ENCODE results near the gene HSP90AB1. TPM values are rescaled to one million over a fixed set of nuclear protein-coding genes. Genes with fewer than 3 reads are reported as not detected.
A peak's percentile ranks its signal among the peaks of the same experiment; 100 is the strongest.

HSP90AB1 gene
- total and polyA plus RNA-seq, 9 of the 15 experiments (the other 6 are each of a cell fraction or from before 2014, with no cell fraction given) = 1,780 to 3,358 (median 2,262) TPM

DNA sequence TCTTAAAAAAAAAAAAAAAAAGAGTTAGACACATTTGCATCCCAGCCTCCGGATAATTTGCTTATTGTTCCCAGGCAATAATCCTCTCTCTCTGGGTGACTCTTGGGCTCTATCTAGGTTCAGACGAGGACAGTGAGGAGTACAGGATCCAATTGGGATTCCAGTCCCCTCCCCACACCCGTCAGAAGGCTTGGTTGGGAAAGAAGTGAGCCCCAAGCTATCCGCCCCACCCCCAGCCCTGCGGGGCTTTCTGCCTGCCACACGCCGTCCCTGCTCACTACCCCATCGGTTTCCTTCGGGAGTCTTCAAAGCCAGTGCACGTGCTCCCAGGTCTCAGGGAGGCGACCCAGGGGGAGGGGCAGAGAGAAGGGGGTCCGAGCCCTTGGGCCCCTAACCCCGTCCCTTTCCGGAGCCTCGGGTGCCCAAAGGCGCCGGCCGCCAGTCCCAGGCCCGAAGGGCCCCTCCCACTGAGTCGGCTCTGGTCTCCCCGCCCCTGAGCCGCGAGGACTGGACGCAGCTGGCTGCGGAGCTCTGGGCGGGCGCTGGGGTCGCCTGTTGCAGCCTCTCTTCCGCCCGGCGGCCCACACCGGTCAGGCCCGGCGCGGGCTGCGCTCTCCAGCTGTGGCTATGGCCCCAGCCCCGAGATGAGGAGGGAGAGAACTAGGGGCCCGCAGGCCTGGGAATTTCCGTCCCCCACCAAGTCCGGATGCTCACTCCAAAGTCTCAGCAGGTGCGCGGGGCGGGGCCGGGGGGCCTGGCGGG lies 27.7 kb upstream of the HSP90AB1 start (continued):
- TF ChIP-seq, protein P1, sequence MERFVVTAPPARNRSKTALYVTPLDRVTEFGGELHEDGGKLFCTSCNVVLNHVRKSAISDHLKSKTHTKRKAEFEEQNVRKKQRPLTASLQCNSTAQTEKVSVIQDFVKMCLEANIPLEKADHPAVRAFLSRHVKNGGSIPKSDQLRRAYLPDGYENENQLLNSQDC (CRISPR knock-in tag; IDR thresholded peaks at IDR 0.05) = no peak
- TF ChIP-seq ZNF778 (CRISPR knock-in tag; IDR thresholded peaks at IDR 0.05) (no peak), ZBTB7A (IDR thresholded peaks at IDR 0.05; ENCODE audit: borderline replicate concordance, control insufficient read depth, low read depth, low read length) (peak; percentile 98), NUFIP1 (IDR thresholded peaks at IDR 0.05; ENCODE audit: partially characterized antibody) (no peak), HMG20B (CRISPR knock-in tag; IDR thresholded peaks at IDR 0.05) (no peak), KAT8 (IDR thresholded peaks at IDR 0.05; ENCODE audit: low read depth) (no peak), ZNF12 (CRISPR knock-in tag; IDR thresholded peaks at IDR 0.05) (0 out of 2 replicates have a peak, but pooled peaks have one; percentile 61), ZBED1 (IDR thresholded peaks at IDR 0.05) (no peak), ZNF436 (CRISPR knock-in tag; IDR thresholded peaks at IDR 0.05) (no peak), THRAP3 (IDR thresholded peaks at IDR 0.05; ENCODE audit: borderline replicate concordance) (no peak), CXXC5 (CRISPR knock-in tag; IDR thresholded peaks at IDR 0.05) (peak; percentile 91), CBFA2T2 (conservative IDR thresholded peaks at IDR 0.05) (no peak), KDM4B (IDR thresholded peaks at IDR 0.05; ENCODE audit: borderline replicate concordance in 2 of 2, low read depth in 1 of 2) (peak in 1 of 2 experiments; percentile 43; a peak in 1 of 4 replicates), SAFB2 (IDR thresholded peaks at IDR 0.05; ENCODE audit: borderline replicate concordance, low read depth, low read length, severe bottlenecking) (no peak), HOXB6 (CRISPR knock-in tag; IDR thresholded peaks at IDR 0.05; ENCODE audit: borderline replicate concordance) (no peak), HDAC8 (tag; IDR thresholded peaks at IDR 0.05) (no peak), BHLHE40 (IDR thresholded peaks at IDR 0.05; ENCODE audit: low read length) (0 out of 2 replicates have a peak, but pooled peaks have one; percentile 2), ESRRB (CRISPR knock-in tag; IDR thresholded peaks at IDR 0.05; ENCODE audit: borderline replicate concordance) (no peak), STAG1 (CRISPR knock-in tag; IDR thresholded peaks at IDR 0.05; ENCODE audit: borderline replicate concordance) (no peak), TEAD1 (CRISPR knock-in tag; IDR thresholded peaks at IDR 0.05) (peak in 1 of 2 experiments; percentile 38; a peak in 1 of 4 replicates), SNRNP70 (optimal IDR thresholded peaks at IDR 0.05; ENCODE audit: low read depth, low read length) (no peak), HLTF (IDR thresholded peaks at IDR 0.05) (no peak)
- TF ChIP-seq, protein P2, sequence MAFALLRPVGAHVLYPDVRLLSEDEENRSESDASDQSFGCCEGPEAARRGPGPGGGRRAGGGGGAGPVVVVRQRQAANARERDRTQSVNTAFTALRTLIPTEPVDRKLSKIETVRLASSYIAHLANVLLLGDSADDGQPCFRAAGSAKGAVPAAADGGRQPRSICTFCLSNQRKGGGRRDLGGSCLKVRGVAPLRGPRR (CRISPR knock-in tag; IDR thresholded peaks at IDR 0.05) = 0 out of 2 replicates have a peak, but pooled peaks have one; percentile 3
- TF ChIP-seq, protein P3, sequence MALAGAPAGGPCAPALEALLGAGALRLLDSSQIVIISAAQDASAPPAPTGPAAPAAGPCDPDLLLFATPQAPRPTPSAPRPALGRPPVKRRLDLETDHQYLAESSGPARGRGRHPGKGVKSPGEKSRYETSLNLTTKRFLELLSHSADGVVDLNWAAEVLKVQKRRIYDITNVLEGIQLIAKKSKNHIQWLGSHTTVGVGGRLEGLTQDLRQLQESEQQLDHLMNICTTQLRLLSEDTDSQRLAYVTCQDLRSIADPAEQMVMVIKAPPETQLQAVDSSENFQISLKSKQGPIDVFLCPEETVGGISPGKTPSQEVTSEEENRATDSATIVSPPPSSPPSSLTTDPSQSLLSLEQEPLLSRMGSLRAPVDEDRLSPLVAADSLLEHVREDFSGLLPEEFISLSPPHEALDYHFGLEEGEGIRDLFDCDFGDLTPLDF (CRISPR knock-in tag; IDR thresholded peaks at IDR 0.05) = peak; percentile 47; the same call in 1 of the 2 replicates
- TF ChIP-seq, protein P4, sequence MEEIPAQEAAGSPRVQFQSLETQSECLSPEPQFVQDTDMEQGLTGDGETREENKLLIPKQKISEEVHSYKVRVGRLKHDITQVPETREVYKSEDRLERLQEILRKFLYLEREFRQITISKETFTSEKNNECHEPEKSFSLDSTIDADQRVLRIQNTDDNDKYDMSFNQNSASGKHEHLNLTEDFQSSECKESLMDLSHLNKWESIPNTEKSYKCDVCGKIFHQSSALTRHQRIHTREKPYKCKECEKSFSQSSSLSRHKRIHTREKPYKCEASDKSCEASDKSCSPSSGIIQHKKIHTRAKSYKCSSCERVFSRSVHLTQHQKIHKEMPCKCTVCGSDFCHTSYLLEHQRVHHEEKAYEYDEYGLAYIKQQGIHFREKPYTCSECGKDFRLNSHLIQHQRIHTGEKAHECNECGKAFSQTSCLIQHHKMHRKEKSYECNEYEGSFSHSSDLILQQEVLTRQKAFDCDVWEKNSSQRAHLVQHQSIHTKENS (CRISPR knock-in tag; IDR thresholded peaks at IDR 0.05) = no peak
- TF ChIP-seq, protein P5, sequence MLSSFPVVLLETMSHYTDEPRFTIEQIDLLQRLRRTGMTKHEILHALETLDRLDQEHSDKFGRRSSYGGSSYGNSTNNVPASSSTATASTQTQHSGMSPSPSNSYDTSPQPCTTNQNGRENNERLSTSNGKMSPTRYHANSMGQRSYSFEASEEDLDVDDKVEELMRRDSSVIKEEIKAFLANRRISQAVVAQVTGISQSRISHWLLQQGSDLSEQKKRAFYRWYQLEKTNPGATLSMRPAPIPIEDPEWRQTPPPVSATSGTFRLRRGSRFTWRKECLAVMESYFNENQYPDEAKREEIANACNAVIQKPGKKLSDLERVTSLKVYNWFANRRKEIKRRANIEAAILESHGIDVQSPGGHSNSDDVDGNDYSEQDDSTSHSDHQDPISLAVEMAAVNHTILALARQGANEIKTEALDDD (IDR thresholded peaks at IDR 0.05) = no peak

All from K562 (cell line).